PC-3 (cell line): ENCODE data around the gene SWSAP1. TPM values are rescaled to one million over a fixed set of nuclear protein-coding genes. Genes with fewer than 3 reads are reported as not detected.
A peak's percentile ranks its signal among the peaks of the same experiment; 100 is the strongest.

Source experiments
- ATAC-seq: fragments of 200-7000 bp; cut with Tn5 transposase; 2 replicates; pipeline ENCODE4 v1.9.1; 2020; ENCODE audit warnings: mild to moderate bottlenecking, moderate library complexity
- BruUV-seq: library from RNA; stranded (reverse); fragments of 400-500 nt; replicated peaks from 2 replicates; lab custom pipeline; 2021; lab: Mats Ljungman, UMichigan
- CTCF ChIA-PET: fragments of 300-600 bp; sonication (Branson Sonifier 250); formaldehyde crosslinking; loops from one replicate; lab custom pipeline; 2022; ENCODE audit warnings: antibody characterized with exemption; lab: Charles Lee
- POLR2A ChIA-PET: fragments of 300-600 bp; sonication (Branson Sonifier 250); formaldehyde crosslinking; loops from one replicate; lab custom pipeline; 2022; ENCODE audit warnings: antibody characterized with exemption; ENCODE audit not compliant: unreplicated experiment; lab: Charles Lee
- DNase-seq: peaks from one replicate; pipeline ENCODE4 v3.0.0-alpha.2; 2015
- H2AFZ ChIP-seq: fragments of 300-600 bp; sonication (generic); 2 replicates; pipeline ENCODE4 v1.6.0; 2016; ENCODE audit warnings: antibody characterized with exemption, low read length
- H3F3A ChIP-seq: fragments of 300-600 bp; sonication (generic); one replicate; pipeline ENCODE4 v1.6.0; 2017; ENCODE audit warnings: antibody characterized with exemption, low read length, control low read depth, mild to moderate bottlenecking; ENCODE audit not compliant: unreplicated experiment
- H3K27ac ChIP-seq: fragments of 300-600 bp; sonication (generic); 2 replicates; pipeline ENCODE4 v1.5.1; 2016; ENCODE audit warnings: mild to moderate bottlenecking, low read length
- H3K27me3 ChIP-seq: fragments of 300-600 bp; sonication (generic); 2 replicates; pipeline ENCODE4 v1.6.1; 2016; ENCODE audit warnings: low read length, mixed read lengths
- H3K36me3 ChIP-seq: fragments of 300-600 bp; sonication (generic); 2 replicates; pipeline ENCODE4 v1.6.1; 2016; ENCODE audit warnings: low read depth, mixed run types, low read length, mixed read lengths
- H3K4me1 ChIP-seq: fragments of 300-600 bp; sonication (generic); 2 replicates; pipeline ENCODE4 v1.5.1; 2016; ENCODE audit warnings: low read length; ENCODE audit not compliant: insufficient read depth
- H3K4me2 ChIP-seq: fragments of 300-600 bp; sonication (generic); 2 replicates; pipeline ENCODE4 v1.6.0; 2016; ENCODE audit warnings: low read length
- H3K4me3 ChIP-seq: fragments of 300-600 bp; sonication (generic); 2 replicates; pipeline ENCODE4 v1.5.1; 2016; ENCODE audit warnings: mild to moderate bottlenecking, low read length, mixed read lengths
- H3K79me2 ChIP-seq: fragments of 300-600 bp; sonication (generic); 2 replicates; pipeline ENCODE4 v1.6.1; 2017; ENCODE audit warnings: low read length, mixed read lengths
- H3K9ac ChIP-seq: fragments of 300-600 bp; sonication (generic); 2 replicates; pipeline ENCODE4 v1.6.0; 2016; ENCODE audit warnings: mild to moderate bottlenecking, low read length
- H3K9me2 ChIP-seq: fragments of 300-600 bp; sonication (generic); replicated peaks from 2 replicates; pipeline ENCODE4 v1.6.1; 2016; ENCODE audit warnings: mixed run types, low read length, mixed read lengths
- H3K9me3 ChIP-seq: fragments of 300-600 bp; sonication (generic); 2 replicates; pipeline ENCODE4 v1.6.1; 2016; ENCODE audit warnings: low read length, mixed read lengths
- H4K20me1 ChIP-seq: fragments of 300-600 bp; sonication (generic); 2 replicates; pipeline ENCODE4 v1.6.1; 2016; ENCODE audit warnings: low read length, mixed read lengths
- EZH2 ChIP-seq: fragments of 300-600 bp; sonication (generic); IDR thresholded peaks from one replicate; pipeline ENCODE4 v1.6.1; 2017; ENCODE audit warnings: antibody characterized with exemption, mild to moderate bottlenecking, low read length; ENCODE audit not compliant: unreplicated experiment
- EZH2phosphoT487 ChIP-seq: fragments of 300-600 bp; sonication (generic); IDR thresholded peaks from 2 replicates; pipeline ENCODE4 v1.6.1; 2018; ENCODE audit warnings: mild to moderate bottlenecking, antibody characterized with exemption, low read length, borderline replicate concordance
- intact Hi-C: fragments of 100-400 bp; cut with micrococcal nuclease; formaldehyde crosslinking; loops from 2 replicates; pipeline ENCODE4 v1.9.0; 2023
- total RNA-seq: library from RNA; depleted of rRNA; stranded (reverse); fragments of >200 nt; gene quantifications from 2 replicates; pipeline ENCODE4 v1.2.3, GENCODE V29; 2014
- TF ChIP-seq, protein P1 (sequence below): fragments of 300-600 bp; sonication (generic); conservative IDR thresholded peaks from 2 replicates; pipeline ENCODE4 v1.5.1; 2017; ENCODE audit warnings: antibody characterized with exemption, low read depth, mild to moderate bottlenecking, low read length

Gene SWSAP1
- total RNA-seq, 1 experiment from 2014 or later: 6.1 TPM

DNA sequence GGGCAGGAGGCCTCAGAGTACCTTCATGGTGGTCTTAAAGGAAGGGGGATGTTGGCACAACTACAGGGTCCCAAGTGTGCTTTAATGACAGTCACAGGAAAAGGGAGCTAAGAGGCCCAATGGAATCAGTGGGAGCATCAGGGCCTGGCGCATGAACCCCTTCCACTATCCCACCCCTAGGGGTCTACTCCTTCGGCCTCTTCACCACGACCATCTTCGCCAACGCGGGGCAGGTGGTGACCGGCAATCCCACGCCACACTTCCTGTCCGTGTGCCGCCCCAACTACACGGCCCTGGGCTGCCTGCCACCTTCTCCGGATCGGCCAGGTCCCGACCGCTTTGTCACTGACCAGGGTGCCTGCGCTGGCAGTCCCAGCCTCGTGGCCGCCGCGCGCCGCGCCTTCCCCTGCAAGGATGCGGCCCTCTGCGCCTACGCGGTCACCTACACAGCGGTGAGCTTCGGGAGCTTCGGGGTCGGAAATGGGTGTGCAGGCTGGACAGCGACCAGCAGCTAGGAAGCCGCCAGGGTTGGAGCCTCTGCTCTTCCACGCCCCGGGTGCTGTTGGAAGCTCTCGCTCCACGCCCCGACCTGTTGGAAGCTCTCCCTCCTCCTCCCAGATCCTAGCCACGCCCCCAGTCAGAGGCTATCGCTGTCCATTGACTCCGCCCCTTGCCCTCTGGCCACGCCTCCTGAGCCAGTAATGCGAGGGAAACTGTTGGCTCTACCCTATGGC lies 13.3 kb upstream of the SWSAP1 start:
- H3K27me3 ChIP-seq: no peaks in the 10 kb centered on the region
- H4K20me1 ChIP-seq: 0 out of 2 replicates have a peak, but pooled peaks cover under 1% of the 10 kb centered on the region
- TF ChIP-seq EZH2phosphoT487 (no peak), EZH2 (no peak)
- TF ChIP-seq, protein P1, sequence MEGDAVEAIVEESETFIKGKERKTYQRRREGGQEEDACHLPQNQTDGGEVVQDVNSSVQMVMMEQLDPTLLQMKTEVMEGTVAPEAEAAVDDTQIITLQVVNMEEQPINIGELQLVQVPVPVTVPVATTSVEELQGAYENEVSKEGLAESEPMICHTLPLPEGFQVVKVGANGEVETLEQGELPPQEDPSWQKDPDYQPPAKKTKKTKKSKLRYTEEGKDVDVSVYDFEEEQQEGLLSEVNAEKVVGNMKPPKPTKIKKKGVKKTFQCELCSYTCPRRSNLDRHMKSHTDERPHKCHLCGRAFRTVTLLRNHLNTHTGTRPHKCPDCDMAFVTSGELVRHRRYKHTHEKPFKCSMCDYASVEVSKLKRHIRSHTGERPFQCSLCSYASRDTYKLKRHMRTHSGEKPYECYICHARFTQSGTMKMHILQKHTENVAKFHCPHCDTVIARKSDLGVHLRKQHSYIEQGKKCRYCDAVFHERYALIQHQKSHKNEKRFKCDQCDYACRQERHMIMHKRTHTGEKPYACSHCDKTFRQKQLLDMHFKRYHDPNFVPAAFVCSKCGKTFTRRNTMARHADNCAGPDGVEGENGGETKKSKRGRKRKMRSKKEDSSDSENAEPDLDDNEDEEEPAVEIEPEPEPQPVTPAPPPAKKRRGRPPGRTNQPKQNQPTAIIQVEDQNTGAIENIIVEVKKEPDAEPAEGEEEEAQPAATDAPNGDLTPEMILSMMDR: no peak
- ChIA-PET CTCF (no interaction called here), POLR2A (no interaction called here)
- DNase-seq (no peak), ATAC-seq (peak; percentile 30; the same call in 1 of the 2 replicates)
- peaks cover 3% of the 10 kb centered on the region; the same call in 1 of the 2 replicates for H3K36me3 ChIP-seq
- H2AFZ ChIP-seq: no peak overlapping the region
- H3K4me2 ChIP-seq: no peak overlapping the region
- no peaks in the 10 kb centered on the region for H3K9me3 ChIP-seq
- peaks cover 3% of the 10 kb centered on the region for H3K4me1 ChIP-seq
- H3K79me2 ChIP-seq: peaks cover 7% of the 10 kb centered on the region
- intact Hi-C loops: no loop called here
- no peaks in the 10 kb centered on the region for H3F3A ChIP-seq
- H3K27ac ChIP-seq: no peak overlapping the region
- H3K9ac ChIP-seq: no peak overlapping the region
- BruUV-seq: no TSS peak
- no peak overlapping the region for H3K4me3 ChIP-seq
- H3K9me2 ChIP-seq: no peaks in the 10 kb centered on the region

DNA sequence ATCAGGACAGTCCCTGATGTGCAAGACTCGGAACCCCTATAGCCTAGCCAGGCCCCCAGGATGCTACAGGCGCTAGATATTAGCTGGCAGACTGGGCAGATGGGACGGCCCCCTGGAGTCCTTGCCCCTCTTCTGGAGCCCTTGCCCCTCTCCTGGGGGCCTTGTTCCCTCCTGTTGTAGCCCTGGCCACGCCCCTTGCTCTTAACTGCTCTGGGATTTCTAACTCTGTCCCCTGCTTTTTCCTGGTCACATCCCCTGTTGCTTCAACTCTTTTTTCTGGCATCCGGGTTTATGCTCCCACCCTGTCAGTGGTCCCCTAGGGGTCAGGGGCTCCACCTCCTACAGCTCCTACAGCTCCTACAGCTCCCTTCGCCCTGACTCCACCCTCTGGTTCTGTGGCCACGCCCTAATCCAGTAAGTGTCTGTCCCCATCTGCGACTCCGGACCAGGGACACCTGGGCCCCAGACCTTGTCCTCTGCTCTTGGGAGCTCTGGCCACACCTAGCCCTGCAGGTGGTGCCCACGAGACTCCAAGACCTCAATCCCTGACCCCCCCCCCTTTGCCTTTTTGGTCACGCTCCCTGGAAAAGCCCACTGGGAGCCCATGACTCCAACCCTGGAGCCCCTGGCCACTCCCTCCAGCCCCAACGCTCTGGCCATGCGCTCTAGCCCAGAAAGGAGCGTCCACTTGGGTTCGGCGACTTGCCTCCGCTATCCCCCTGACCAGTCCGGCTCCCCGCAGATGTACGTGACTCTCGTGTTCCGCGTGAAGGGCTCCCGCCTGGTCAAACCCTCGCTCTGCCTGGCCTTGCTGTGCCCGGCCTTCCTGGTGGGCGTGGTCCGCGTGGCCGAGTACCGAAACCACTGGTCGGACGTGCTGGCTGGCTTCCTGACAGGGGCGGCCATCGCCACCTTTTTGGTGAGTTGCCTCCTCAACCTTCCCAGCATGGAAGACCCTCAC lies 12.4 kb upstream of the SWSAP1 start:
- Histone ChIP-seq H3K27me3 (no peaks in the 10 kb centered on the region), H3K4me2 (no peak overlapping the region), H3K9me3 (no peaks in the 10 kb centered on the region), H3K9ac (no peak overlapping the region), H3K79me2 (no peaks in the 10 kb centered on the region), H3K4me1 (no peaks in the 10 kb centered on the region), H3K4me3 (no peak overlapping the region), H2AFZ (no peak overlapping the region), H3K9me2 (no peaks in the 10 kb centered on the region), H4K20me1 (no peaks in the 10 kb centered on the region), H3K36me3 (peaks cover 3% of the 10 kb centered on the region; the same call in 1 of the 2 replicates), H3K27ac (no peak overlapping the region), H3F3A (no peaks in the 10 kb centered on the region)
- no peak for DNase-seq
- ATAC-seq: no peak
- intact Hi-C loops: no loop called here
- ChIA-PET POLR2A (no interaction called here), CTCF (no interaction called here)
- BruUV-seq: no TSS peak
- TF ChIP-seq, protein P1: no peak
- TF ChIP-seq EZH2 (no peak), EZH2phosphoT487 (no peak)
